OCI-LY7 (cell line): ENCODE measurements around the gene CASK. TPM values are rescaled to one million over a fixed set of nuclear protein-coding genes. Genes with fewer than 3 reads are reported as not detected.

ENCODE experiments used
- BruUV-seq: library from RNA; stranded (reverse); fragments of 400-500 nt; replicated peaks from 2 replicates; lab custom pipeline; 2021; lab: Mats Ljungman, UMichigan
- CTCF ChIA-PET: fragments of 300-600 bp; sonication (Branson Sonifier 250); formaldehyde crosslinking; loops from one replicate; lab custom pipeline; 2022; ENCODE audit warnings: antibody characterized with exemption; ENCODE audit not compliant: unreplicated experiment; lab: Charles Lee
- POLR2A ChIA-PET: fragments of 300-600 bp; sonication (Branson Sonifier 250); formaldehyde crosslinking; loops from one replicate; lab custom pipeline; 2022; ENCODE audit warnings: antibody characterized with exemption; lab: Charles Lee
- DNase-seq: peaks from one replicate; pipeline ENCODE4 v3.0.0-alpha.2; 2015; ENCODE audit warnings: low spot score
- H2AFZ ChIP-seq: fragments of 200-600 bp; sonication (generic), shearing (Covaris generic); 2 replicates; pipeline ENCODE4 v1.6.1; 2014; ENCODE audit warnings: mild to moderate bottlenecking, antibody characterized with exemption, low read length, moderate library complexity
- H3K27ac ChIP-seq: fragments of 200-600 bp; sonication (generic); 2 replicates; pipeline ENCODE4 v1.5.1; 2014; ENCODE audit warnings: mixed run types, low read depth, mild to moderate bottlenecking, moderate library complexity, low read length, inconsistent platforms; ENCODE audit not compliant: poor library complexity, severe bottlenecking
- H3K36me3 ChIP-seq: fragments of 200-600 bp; sonication (generic); 2 replicates; pipeline ENCODE4 v1.6.1; 2014; ENCODE audit warnings: mild to moderate bottlenecking, antibody characterized with exemption, low read length, moderate library complexity, mixed read lengths; ENCODE audit not compliant: insufficient read depth
- H3K4me1 ChIP-seq: fragments of 200-600 bp; sonication (generic); 2 replicates; pipeline ENCODE4 v1.5.1; 2014; ENCODE audit warnings: mild to moderate bottlenecking, low read length; ENCODE audit not compliant: insufficient read depth, poor library complexity, severe bottlenecking
- H3K4me2 ChIP-seq: fragments of 200-600 bp; sonication (generic); 2 replicates; pipeline ENCODE4 v1.6.1; 2014; ENCODE audit warnings: mild to moderate bottlenecking, low read length
- H3K4me3 ChIP-seq: fragments of 200-600 bp; sonication (generic); 2 replicates; pipeline ENCODE4 v1.5.1; 2014; ENCODE audit warnings: mild to moderate bottlenecking, low read depth, low read length; ENCODE audit not compliant: poor library complexity, severe bottlenecking
- H3K79me2 ChIP-seq: fragments of 200-600 bp; sonication (generic); 2 replicates; pipeline ENCODE4 v1.6.1; 2016; ENCODE audit warnings: low read depth, mild to moderate bottlenecking, low read length, moderate library complexity, mixed read lengths; ENCODE audit not compliant: insufficient read depth
- H3K9me2 ChIP-seq: fragments of 200-600 bp; sonication (generic); 2 replicates; pipeline ENCODE4 v1.6.1; 2016; ENCODE audit warnings: mild to moderate bottlenecking, low read length, mixed read lengths; ENCODE audit not compliant: insufficient read depth
- H3K9me3 ChIP-seq: fragments of 200-600 bp; sonication (generic); 2 replicates; pipeline ENCODE4 v1.6.1; 2014; ENCODE audit warnings: mild to moderate bottlenecking, mixed run types, low read length, mixed read lengths
- H4K20me1 ChIP-seq: fragments of 200-600 bp; sonication (generic); 2 replicates; pipeline ENCODE4 v1.6.1; 2014; ENCODE audit warnings: mild to moderate bottlenecking, antibody characterized with exemption, low read length, moderate library complexity, mixed read lengths; ENCODE audit not compliant: insufficient read depth
- CTCF ChIP-seq: fragments of 200-600 bp; sonication (generic); conservative IDR thresholded peaks from 2 replicates; pipeline ENCODE4 v1.5.1; 2014; ENCODE audit warnings: mild to moderate bottlenecking, antibody characterized with exemption, low read length, moderate library complexity, mixed read lengths
- EZH2phosphoT487 ChIP-seq: fragments of 200-600 bp; sonication (generic); IDR thresholded peaks from 2 replicates; pipeline ENCODE4 v1.6.1; 2018; ENCODE audit warnings: low read depth, borderline replicate concordance, mild to moderate bottlenecking, mixed run types, antibody characterized with exemption, low read length, moderate library complexity, mixed read lengths
- intact Hi-C: fragments of 100-400 bp; cut with micrococcal nuclease; formaldehyde crosslinking; loops from one replicate; pipeline ENCODE4 v1.10.0; 2022; ENCODE audit not compliant: unreplicated experiment
- total RNA-seq, 2 experiments: library from RNA; depleted of rRNA in 1 of 2; stranded (reverse); fragments of >200 nt in 1 of 2; shearing (Covaris generic) in 1 of 2; gene quantifications; 2 replicates each; pipeline ENCODE4 v1.2.3, GENCODE V29; 2014 to 2022

Gene CASK
- total RNA-seq, 2 experiments from 2014 or later: 18.6 to 29.4 TPM

- BruUV-seq: no TSS peak
- TF ChIP-seq EZH2phosphoT487 (no peak), CTCF (no peak)
- ChIA-PET POLR2A (no interaction called here), CTCF (no interaction called here)
- intact Hi-C loops: no loop called here
- Histone ChIP-seq H3K9me3 (no peaks in the 10 kb centered on the region), H2AFZ (no peak overlapping the region), H3K9me2 (no peaks in the 10 kb centered on the region), H3K4me3 (no peak overlapping the region), H3K4me1 (no peaks in the 10 kb centered on the region), H3K27ac (no peak overlapping the region), H3K36me3 (no peaks in the 10 kb centered on the region), H3K4me2 (no peak overlapping the region), H3K79me2 (no peaks in the 10 kb centered on the region), H4K20me1 (no peaks in the 10 kb centered on the region)
- DNase-seq: no peak
Observed at GRCh38 chrX:41970419-41970818, 47.1 kb upstream of the CASK start.

GRCh38 chrX:41963348-41963747, 40.0 kb upstream of the CASK start:
- no peak for DNase-seq
- H3K4me2 ChIP-seq: no peak overlapping the region
- H3K9me3 ChIP-seq: no peaks in the 10 kb centered on the region
- CTCF ChIA-PET: no interaction called here
- H3K27ac ChIP-seq: no peak overlapping the region
- no peak overlapping the region for H2AFZ ChIP-seq
- intact Hi-C loops: no loop called here
- BruUV-seq: no TSS peak
- no peaks in the 10 kb centered on the region for H4K20me1 ChIP-seq
- POLR2A ChIA-PET: interaction anchor here (0.7 kb wide), 1 partner anchor 649 kb away, joined by 4 read pairs; no protein-coding TSS in a partner anchor
- H3K79me2 ChIP-seq: no peaks in the 10 kb centered on the region
- H3K4me3 ChIP-seq: no peak overlapping the region
- H3K36me3 ChIP-seq: no peaks in the 10 kb centered on the region
- no peak for TF ChIP-seq CTCF
- H3K4me1 ChIP-seq: no peaks in the 10 kb centered on the region
- no peaks in the 10 kb centered on the region for H3K9me2 ChIP-seq

GRCh38 chrX:41960142-41960541, 36.8 kb upstream of the CASK start:
- no peak for TF ChIP-seq EZH2phosphoT487
- TF ChIP-seq CTCF: no peak
- no peak overlapping the region for H2AFZ ChIP-seq
- H3K4me1 ChIP-seq: no peaks in the 10 kb centered on the region
- H3K4me3 ChIP-seq: no peak overlapping the region
- intact Hi-C loops: no loop called here
- H3K9me2 ChIP-seq: no peaks in the 10 kb centered on the region
- no peak for DNase-seq
- BruUV-seq: no TSS peak
- H4K20me1 ChIP-seq: no peaks in the 10 kb centered on the region
- CTCF ChIA-PET: no interaction called here
- POLR2A ChIA-PET: no interaction called here
- no peak overlapping the region for H3K27ac ChIP-seq
- no peaks in the 10 kb centered on the region for H3K79me2 ChIP-seq
- no peak overlapping the region for H3K4me2 ChIP-seq
- H3K9me3 ChIP-seq: no peaks in the 10 kb centered on the region
- H3K36me3 ChIP-seq: no peaks in the 10 kb centered on the region
